Gastroesophageal sphincter (tissue), 4 donors: ENCODE results near the gene CASTOR1. TPM values are rescaled to one million over a fixed set of nuclear protein-coding genes. Genes with fewer than 3 reads are reported as not detected.

Source experiments
- ATAC-seq: fragments of 150-250 bp; one replicate; pipeline ENCODE4 v1.9.1; 2016; ENCODE audit warnings: mild to moderate bottlenecking, moderate library complexity
- H3K27ac ChIP-seq, 4 donors: fragments of 200-600 bp; sonication (generic) in 3 of 4; 1 replicate in 3 of 4; 2 replicates in 1 of 4; pipeline ENCODE4 v1.5.1; 2016 to 2019
- H3K27me3 ChIP-seq: fragments of 200-600 bp; sonication (generic); one replicate; pipeline ENCODE4 v1.5.1; 2019
- H3K36me3 ChIP-seq, 2 donors: fragments of 200-600 bp; sonication (generic); one replicate each; pipeline ENCODE4 v1.5.1; 2019; ENCODE audit warnings: control low read depth in 1 of 2
- H3K4me1 ChIP-seq, 3 donors: fragments of 200-600 bp; sonication (generic); 1 replicate in 2 of 3; 2 replicates in 1 of 3; pipeline ENCODE4 v1.5.1; 2016 to 2019; ENCODE audit warnings: control low read depth in 2 of 3
- H3K4me3 ChIP-seq, 2 donors: fragments of 200-600 bp; sonication (generic); one replicate each; pipeline ENCODE4 v1.5.1; 2019; ENCODE audit warnings: mild to moderate bottlenecking in 1 of 2, moderate library complexity in 1 of 2
- H3K9me3 ChIP-seq, 3 donors: fragments of 200-600 bp; sonication (generic); one replicate each; pipeline ENCODE4 v1.5.1; 2017 to 2019; ENCODE audit warnings: control low read depth in 2 of 3
- EP300 ChIP-seq: sonication (generic); formaldehyde crosslinking; IDR thresholded peaks from one replicate; pipeline ENCODE4 v1.6.1; 2017; ENCODE audit warnings: antibody characterized with exemption, mild to moderate bottlenecking
- POLR2A ChIP-seq, 2 donors: fragments of 450-650 bp; IDR thresholded peaks; one replicate each; pipeline ENCODE4 v1.6.1; 2017; ENCODE audit warnings: antibody characterized with exemption in 2 of 2, mild to moderate bottlenecking in 2 of 2, moderate library complexity in 1 of 2
- POLR2AphosphoS5 ChIP-seq: sonication (generic); formaldehyde crosslinking; IDR thresholded peaks from one replicate; pipeline ENCODE4 v1.6.1; 2017; ENCODE audit warnings: antibody characterized with exemption
- WGBS, 2 donors: methylation state at CpG; one replicate each; pipeline ENCODE4 v1.1.5; 2018; ENCODE audit warnings: low coverage in 1 of 2; 5-methylcytosine and 5-hydroxymethylcytosine counted together
- total RNA-seq, 4 donors: library from RNA; depleted of rRNA; stranded (reverse); fragments of >200 nt; gene quantifications; one replicate each; pipeline ENCODE4 v1.1.0, GENCODE V29; 2016
- TF ChIP-seq, protein P1 (sequence below), 4 experiments: fragments of 200-600 bp in 2 of 4; fragments of 450-650 bp in 2 of 4; sonication (generic) in 1 of 4; IDR thresholded peaks; one replicate each; pipeline ENCODE4 v1.5.1; 2017 to 2019; ENCODE audit warnings: antibody characterized with exemption in 4 of 4, mild to moderate bottlenecking in 2 of 4, moderate library complexity in 2 of 4

The CASTOR1 gene
- total RNA-seq, 4 donors from 2014 or later = 12.9 to 17.1 (median 16.2) TPM

GRCh38 chr22:30285176-30285845 lies 4.0 kb downstream of the CASTOR1 start:
- no peak for ATAC-seq
- Histone ChIP-seq H3K27me3 (no peaks in the 10 kb centered on the region), H3K36me3 (peaks cover 0 to 44% of the 10 kb centered on the region in 2 donors), H3K4me3 (no peak overlapping the region), H3K4me1 (peaks cover 4 to 32% (median 18%) of the 10 kb centered on the region in 3 donors), H3K9me3 (no peaks in the 10 kb centered on the region), H3K27ac (no peak overlapping the region)
- TF ChIP-seq POLR2A (IDR thresholded peaks at IDR 0.05) (no peak), POLR2AphosphoS5 (no peak), EP300 (no peak)
- TF ChIP-seq, protein P1, sequence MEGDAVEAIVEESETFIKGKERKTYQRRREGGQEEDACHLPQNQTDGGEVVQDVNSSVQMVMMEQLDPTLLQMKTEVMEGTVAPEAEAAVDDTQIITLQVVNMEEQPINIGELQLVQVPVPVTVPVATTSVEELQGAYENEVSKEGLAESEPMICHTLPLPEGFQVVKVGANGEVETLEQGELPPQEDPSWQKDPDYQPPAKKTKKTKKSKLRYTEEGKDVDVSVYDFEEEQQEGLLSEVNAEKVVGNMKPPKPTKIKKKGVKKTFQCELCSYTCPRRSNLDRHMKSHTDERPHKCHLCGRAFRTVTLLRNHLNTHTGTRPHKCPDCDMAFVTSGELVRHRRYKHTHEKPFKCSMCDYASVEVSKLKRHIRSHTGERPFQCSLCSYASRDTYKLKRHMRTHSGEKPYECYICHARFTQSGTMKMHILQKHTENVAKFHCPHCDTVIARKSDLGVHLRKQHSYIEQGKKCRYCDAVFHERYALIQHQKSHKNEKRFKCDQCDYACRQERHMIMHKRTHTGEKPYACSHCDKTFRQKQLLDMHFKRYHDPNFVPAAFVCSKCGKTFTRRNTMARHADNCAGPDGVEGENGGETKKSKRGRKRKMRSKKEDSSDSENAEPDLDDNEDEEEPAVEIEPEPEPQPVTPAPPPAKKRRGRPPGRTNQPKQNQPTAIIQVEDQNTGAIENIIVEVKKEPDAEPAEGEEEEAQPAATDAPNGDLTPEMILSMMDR (IDR thresholded peaks at IDR 0.05) = no peak
- 73 to 89% methylated on average over 6 to 13 of the region's 27 CpGs for WGBS, 2 donors

DNA sequence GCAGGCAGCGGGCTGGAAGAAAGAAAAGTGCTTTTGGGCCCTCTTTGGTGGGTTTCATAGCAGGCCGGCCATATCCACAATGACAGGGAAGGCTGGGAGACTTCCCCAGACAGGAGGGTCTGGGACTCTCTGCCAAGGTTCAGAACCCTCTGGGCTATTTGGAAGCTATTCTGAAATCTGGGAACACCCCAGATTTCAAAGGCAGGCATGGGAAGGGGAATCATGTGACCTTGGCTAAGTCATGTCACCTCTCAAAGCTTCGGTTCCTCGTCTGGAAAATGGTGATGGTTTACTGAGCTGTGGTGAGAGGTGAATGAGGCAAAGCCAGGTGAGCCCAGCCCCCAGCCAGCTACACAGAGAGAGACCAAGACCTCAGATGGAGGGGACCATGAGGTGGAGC lies 4.6 kb downstream of the CASTOR1 start:
- TF ChIP-seq EP300 (no peak), POLR2A (IDR thresholded peaks at IDR 0.05) (no peak), POLR2AphosphoS5 (no peak)
- TF ChIP-seq, protein P1 (IDR thresholded peaks at IDR 0.05) = no peak
- Histone ChIP-seq H3K27me3 (no peaks in the 10 kb centered on the region), H3K4me3 (no peak overlapping the region), H3K36me3 (peaks cover 0 to 44% of the 10 kb centered on the region in 2 donors), H3K9me3 (no peaks in the 10 kb centered on the region), H3K27ac (no peak overlapping the region), H3K4me1 (peaks cover 0 to 27% (median 13%) of the 10 kb centered on the region in 3 donors)
- 69% methylated on average over 3 of the region's 4 CpGs; no CpG with 5 or more reads in 1 of the 2 donors for WGBS, 2 donors
- ATAC-seq = no peak

DNA sequence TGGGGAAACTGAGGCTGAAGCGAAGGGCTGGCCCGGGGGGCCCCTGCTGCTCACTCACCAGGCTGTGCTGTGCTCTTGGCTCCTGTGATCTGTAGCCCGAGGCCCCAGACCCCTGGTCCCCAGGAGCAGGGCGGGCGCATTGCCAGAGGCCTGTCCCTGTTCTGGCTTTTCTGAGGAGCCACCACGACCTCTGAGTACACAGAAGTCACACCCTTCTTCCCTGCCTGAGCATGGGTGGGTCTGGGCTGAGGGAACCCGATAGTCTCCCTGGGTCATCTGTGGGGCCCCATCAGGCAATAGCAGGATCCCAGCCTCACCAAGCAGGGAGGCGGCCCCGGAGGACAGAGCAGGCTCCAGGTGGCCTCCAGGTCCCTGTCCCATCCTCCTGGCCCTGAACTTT lies 5.1 kb downstream of the CASTOR1 start:
- TF ChIP-seq, protein P1 (IDR thresholded peaks at IDR 0.05) = no peak
- TF ChIP-seq POLR2A (IDR thresholded peaks at IDR 0.05) (no peak), POLR2AphosphoS5 (no peak), EP300 (no peak)
- H3K27ac ChIP-seq = no peak overlapping the region
- WGBS, 2 donors = no CpG with 5 or more reads among the region's 9 CpGs
- ATAC-seq = no peak
- peaks cover 0 to 44% of the 10 kb centered on the region in 2 donors for H3K36me3 ChIP-seq
- H3K9me3 ChIP-seq = no peaks in the 10 kb centered on the region
- no peaks in the 10 kb centered on the region for H3K27me3 ChIP-seq
- no peak overlapping the region for H3K4me3 ChIP-seq
- peaks cover 0 to 27% (median 13%) of the 10 kb centered on the region in 3 donors for H3K4me1 ChIP-seq

DNA sequence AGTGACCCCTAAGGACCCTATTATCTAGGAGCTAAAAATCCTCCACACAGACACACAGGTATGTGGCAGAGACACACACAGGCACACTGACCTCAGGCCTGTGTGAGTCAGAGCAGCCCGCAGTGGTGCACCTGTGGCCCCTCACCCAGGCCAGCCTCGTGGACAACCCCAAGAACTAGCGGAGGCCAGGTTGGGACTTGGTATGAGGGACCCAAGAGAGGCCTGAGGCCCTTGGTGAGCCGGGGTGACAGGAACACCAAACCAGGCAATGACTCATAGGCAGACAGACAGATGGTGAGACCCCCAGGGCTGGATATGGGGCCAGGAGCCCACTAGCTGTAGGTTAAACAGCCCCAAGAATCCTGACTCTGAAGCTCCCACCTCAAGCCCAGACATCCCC lies 6.0 kb downstream of the CASTOR1 start:
- WGBS, 2 donors = no CpG with 5 or more reads among the region's 4 CpGs

More for the DNA sequence above, 6.0 kb downstream of the CASTOR1 start:
- Histone ChIP-seq H3K27ac (no peak overlapping the region), H3K9me3 (no peaks in the 10 kb centered on the region), H3K4me1 (peaks cover 0 to 22% (median 10%) of the 10 kb centered on the region in 3 donors), H3K36me3 (peaks cover 0 to 44% of the 10 kb centered on the region in 2 donors), H3K27me3 (no peaks in the 10 kb centered on the region), H3K4me3 (no peak overlapping the region)
- no peak for ATAC-seq
- no peak for TF ChIP-seq POLR2A (IDR thresholded peaks at IDR 0.05)
- TF ChIP-seq, protein P1 (IDR thresholded peaks at IDR 0.05) = no peak
